ENCODE measurements around the gene POLN. TPM values are rescaled to one million over a fixed set of nuclear protein-coding genes. Genes with fewer than 3 reads are reported as not detected.
A peak's percentile ranks its signal among the peaks of the same experiment; 100 is the strongest.

POLN gene
- total RNA-seq, 1 experiment from 2014 or later, result 3.5 TPM

DNA sequence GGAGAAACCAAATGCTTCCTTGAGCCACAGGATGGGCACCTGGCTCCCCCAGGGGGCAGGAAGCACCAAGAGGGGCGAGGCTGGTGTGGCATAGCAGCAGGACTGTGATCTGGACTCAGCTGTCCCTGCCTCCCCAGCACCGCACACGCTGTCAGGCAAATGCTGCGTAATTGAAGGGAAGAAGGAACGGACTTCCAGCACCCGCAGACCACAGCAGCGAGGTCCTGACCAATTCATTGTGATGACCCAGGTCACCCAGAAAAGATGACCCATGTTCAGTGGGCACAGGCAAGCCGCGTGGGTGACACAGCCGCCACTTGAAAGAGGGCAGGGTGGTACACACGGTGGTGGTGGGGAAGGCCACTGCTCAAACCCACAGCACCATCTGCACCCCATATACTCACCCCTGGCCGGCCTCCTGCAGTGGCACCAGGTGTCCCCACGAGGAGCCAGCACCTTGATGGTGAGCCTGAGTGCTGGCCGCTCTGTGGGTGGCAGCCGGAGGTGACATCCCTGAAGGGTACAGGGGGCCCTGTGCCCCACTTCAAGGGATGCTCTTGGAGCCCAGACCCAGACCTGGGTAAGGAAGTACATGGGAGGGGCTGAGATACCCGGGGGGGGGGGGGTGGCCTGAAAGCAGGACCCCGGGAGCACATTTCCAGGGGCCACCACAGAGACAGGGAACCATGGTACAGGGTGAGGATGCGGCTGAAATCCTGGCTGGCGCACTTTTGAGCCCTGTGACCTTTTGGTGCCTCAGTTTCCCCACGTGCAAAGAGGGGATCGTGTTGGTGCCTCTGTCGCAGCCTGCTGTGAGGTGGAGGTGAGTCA lies 171.3 kb downstream of the POLN start:
- DNase-seq (ENCODE audit: low spot score), result peak; percentile 6
- TF ChIP-seq, protein P1, sequence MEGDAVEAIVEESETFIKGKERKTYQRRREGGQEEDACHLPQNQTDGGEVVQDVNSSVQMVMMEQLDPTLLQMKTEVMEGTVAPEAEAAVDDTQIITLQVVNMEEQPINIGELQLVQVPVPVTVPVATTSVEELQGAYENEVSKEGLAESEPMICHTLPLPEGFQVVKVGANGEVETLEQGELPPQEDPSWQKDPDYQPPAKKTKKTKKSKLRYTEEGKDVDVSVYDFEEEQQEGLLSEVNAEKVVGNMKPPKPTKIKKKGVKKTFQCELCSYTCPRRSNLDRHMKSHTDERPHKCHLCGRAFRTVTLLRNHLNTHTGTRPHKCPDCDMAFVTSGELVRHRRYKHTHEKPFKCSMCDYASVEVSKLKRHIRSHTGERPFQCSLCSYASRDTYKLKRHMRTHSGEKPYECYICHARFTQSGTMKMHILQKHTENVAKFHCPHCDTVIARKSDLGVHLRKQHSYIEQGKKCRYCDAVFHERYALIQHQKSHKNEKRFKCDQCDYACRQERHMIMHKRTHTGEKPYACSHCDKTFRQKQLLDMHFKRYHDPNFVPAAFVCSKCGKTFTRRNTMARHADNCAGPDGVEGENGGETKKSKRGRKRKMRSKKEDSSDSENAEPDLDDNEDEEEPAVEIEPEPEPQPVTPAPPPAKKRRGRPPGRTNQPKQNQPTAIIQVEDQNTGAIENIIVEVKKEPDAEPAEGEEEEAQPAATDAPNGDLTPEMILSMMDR (IDR thresholded peaks at IDR 0.05), result no peak
- TF ChIP-seq, protein P2, sequence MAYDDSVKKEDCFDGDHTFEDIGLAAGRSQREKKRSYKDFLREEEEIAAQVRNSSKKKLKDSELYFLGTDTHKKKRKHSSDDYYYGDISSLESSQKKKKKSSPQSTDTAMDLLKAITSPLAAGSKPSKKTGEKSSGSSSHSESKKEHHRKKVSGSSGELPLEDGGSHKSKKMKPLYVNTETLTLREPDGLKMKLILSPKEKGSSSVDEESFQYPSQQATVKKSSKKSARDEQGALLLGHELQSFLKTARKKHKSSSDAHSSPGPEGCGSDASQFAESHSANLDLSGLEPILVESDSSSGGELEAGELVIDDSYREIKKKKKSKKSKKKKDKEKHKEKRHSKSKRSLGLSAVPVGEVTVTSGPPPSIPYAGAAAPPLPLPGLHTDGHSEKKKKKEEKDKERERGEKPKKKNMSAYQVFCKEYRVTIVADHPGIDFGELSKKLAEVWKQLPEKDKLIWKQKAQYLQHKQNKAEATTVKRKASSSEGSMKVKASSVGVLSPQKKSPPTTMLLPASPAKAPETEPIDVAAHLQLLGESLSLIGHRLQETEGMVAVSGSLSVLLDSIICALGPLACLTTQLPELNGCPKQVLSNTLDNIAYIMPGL (CRISPR knock-in tag; IDR thresholded peaks at IDR 0.05), result no peak
- no peak for TF ChIP-seq ZBTB21 (CRISPR knock-in tag; IDR thresholded peaks at IDR 0.05; ENCODE audit: borderline replicate concordance)
- no peak for TF ChIP-seq ZNF317 (CRISPR knock-in tag; IDR thresholded peaks at IDR 0.05; ENCODE audit: borderline replicate concordance, low read depth)
- no peak for TF ChIP-seq EMX1 (CRISPR knock-in tag; IDR thresholded peaks at IDR 0.05)
- CTCF ChIA-PET, result interaction anchor here (0.5 kb wide), 1 partner anchor 288 kb away, joined by 3 read pairs; no protein-coding TSS in a partner anchor
- POLR2A ChIA-PET, result no interaction called here
- H3K27ac Mint-ChIP-seq, result 0 out of 2 replicates have a peak overlapping the region, but pooled peaks have one; percentile 36
- no peak for ATAC-seq
- no peaks in the 10 kb centered on the region for H3K9me3 Mint-ChIP-seq
- H3K27me3 Mint-ChIP-seq (ENCODE audit: low read depth), result no peaks in the 10 kb centered on the region
- H3K36me3 Mint-ChIP-seq, result no peaks in the 10 kb centered on the region
- H3K4me3 Mint-ChIP-seq, result no peak overlapping the region
- peaks cover 17% of the 10 kb centered on the region for H3K4me1 Mint-ChIP-seq

DNA sequence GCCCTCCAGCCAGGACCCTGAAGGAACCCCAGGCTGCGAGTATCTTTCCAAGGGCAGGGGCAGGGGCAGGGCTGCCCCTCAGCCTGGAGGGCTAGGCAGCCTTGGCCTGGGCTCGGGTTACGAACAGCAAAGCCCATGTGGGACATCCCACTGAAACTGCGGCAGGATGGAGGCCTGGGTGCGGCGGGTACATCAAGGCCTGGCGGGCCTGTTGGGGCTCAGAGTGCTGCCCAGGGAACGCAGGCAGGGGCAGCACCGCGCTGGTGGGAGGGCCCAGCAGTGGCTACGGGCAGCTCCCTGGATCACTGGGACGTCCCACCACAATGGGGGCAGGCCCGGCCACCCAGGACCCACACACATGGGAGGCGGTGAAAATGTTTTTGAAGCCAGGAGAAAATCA lies 171.9 kb downstream of the POLN start:
- no peak overlapping the region for H3K4me3 Mint-ChIP-seq
- peak; percentile 17 for DNase-seq (ENCODE audit: low spot score)
- H3K36me3 Mint-ChIP-seq, result no peaks in the 10 kb centered on the region
- H3K4me1 Mint-ChIP-seq, result peaks cover 17% of the 10 kb centered on the region
- H3K9me3 Mint-ChIP-seq, result no peaks in the 10 kb centered on the region
- CTCF ChIA-PET, result interaction anchor here (0.5 kb wide), 1 partner anchor 289 kb away, joined by 3 read pairs; no protein-coding TSS in a partner anchor
- POLR2A ChIA-PET, result no interaction called here
- no peaks in the 10 kb centered on the region for H3K27me3 Mint-ChIP-seq (ENCODE audit: low read depth)
- TF ChIP-seq GRHL2 (CRISPR knock-in tag; IDR thresholded peaks at IDR 0.05; ENCODE audit: insufficient replicate concordance, severe bottlenecking), result no peak
- TF ChIP-seq JAZF1 (CRISPR knock-in tag; IDR thresholded peaks at IDR 0.05), result no peak
- no peak for TF ChIP-seq IRF2 (CRISPR knock-in tag; IDR thresholded peaks at IDR 0.05; ENCODE audit: borderline replicate concordance, low read depth)
- TF ChIP-seq, protein P3, sequence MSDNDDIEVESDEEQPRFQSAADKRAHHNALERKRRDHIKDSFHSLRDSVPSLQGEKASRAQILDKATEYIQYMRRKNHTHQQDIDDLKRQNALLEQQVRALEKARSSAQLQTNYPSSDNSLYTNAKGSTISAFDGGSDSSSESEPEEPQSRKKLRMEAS (CRISPR knock-in tag; IDR thresholded peaks at IDR 0.05), result no peak
- TF ChIP-seq SOX15 (CRISPR knock-in tag; IDR thresholded peaks at IDR 0.05), result no peak
- TF ChIP-seq, protein P2 (CRISPR knock-in tag; IDR thresholded peaks at IDR 0.05), result no peak
- H3K27ac Mint-ChIP-seq, result no peak overlapping the region
- peak; percentile 33 for ATAC-seq

DNA sequence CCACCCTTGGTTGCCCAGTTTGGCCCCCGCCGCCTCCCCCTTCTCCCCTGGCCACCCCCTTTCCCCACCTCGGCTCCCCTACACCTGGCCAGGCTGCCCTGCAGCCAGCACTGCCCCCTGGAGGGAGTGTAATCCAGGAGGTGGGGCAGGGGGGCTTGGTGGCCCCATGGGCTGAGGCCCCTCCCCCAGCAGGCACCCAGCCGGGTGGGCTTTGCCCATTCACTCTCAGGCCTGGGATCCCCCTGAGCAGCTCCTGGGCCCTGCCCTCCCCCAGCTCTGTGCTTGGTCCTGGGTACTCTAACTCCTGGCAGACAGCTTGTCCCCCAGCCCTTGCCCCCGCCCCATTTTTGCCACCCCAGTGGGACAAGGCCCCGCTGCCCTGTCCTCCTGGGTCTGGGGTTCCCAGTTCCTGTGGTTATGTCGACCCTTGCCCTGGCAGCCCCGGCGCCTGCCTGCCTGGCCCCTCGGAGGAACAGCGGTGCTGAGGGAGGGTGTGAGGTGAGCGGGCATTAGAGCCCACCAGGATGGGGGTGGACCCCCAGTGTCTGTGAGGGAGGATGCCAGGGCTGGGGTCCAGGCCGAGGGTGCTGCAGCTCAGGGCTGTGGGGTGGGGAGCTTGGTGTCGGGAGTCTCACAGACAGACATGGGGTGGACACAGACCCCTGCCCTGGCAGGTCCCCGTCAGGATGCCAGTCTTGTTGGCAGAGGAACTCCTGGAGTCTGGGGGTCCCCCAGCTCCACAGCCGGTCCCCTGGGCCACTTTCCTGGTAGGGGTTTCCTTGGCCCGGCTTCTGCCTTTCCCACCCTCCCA lies 172.6 kb downstream of the POLN start:
- Mint-ChIP-seq H3K27me3 (ENCODE audit: low read depth) (no peaks in the 10 kb centered on the region), H3K9me3 (no peaks in the 10 kb centered on the region), H3K27ac (no peak overlapping the region), H3K4me3 (no peak overlapping the region), H3K36me3 (no peaks in the 10 kb centered on the region), H3K4me1 (peaks cover 17% of the 10 kb centered on the region)
- TF ChIP-seq ZNF317 (CRISPR knock-in tag; IDR thresholded peaks at IDR 0.05; ENCODE audit: borderline replicate concordance, low read depth) (no peak), ZNF423 (CRISPR knock-in tag; IDR thresholded peaks at IDR 0.05) (peak; percentile 23; the same call in 1 of the 2 replicates)
- ChIA-PET CTCF (no interaction called here), POLR2A (no interaction called here)
- ATAC-seq (no peak; the same call in 1 of the 2 replicates), DNase-seq (ENCODE audit: low spot score) (peak; percentile 14)

Measured in WTC11 (cell line).